Activated CD4-positive, alpha-beta T cell treated with anti-CD3 and anti-CD28 coated beads for 4 hours (primary cell): ENCODE measurements around the gene DPEP3.
A peak's percentile ranks its signal among the peaks of the same experiment; 100 is the strongest.
"Not testable (repeated sequence)": the region's sequence is repeated elsewhere in the genome, so short reads cannot be mapped to it uniquely, and the experiment has no call there.

Experiments used
- DNase-seq, 2 donors: peaks; one replicate each; pipeline ENCODE4 v3.0.0-alpha.2; 2020

DPEP3 gene

DNA sequence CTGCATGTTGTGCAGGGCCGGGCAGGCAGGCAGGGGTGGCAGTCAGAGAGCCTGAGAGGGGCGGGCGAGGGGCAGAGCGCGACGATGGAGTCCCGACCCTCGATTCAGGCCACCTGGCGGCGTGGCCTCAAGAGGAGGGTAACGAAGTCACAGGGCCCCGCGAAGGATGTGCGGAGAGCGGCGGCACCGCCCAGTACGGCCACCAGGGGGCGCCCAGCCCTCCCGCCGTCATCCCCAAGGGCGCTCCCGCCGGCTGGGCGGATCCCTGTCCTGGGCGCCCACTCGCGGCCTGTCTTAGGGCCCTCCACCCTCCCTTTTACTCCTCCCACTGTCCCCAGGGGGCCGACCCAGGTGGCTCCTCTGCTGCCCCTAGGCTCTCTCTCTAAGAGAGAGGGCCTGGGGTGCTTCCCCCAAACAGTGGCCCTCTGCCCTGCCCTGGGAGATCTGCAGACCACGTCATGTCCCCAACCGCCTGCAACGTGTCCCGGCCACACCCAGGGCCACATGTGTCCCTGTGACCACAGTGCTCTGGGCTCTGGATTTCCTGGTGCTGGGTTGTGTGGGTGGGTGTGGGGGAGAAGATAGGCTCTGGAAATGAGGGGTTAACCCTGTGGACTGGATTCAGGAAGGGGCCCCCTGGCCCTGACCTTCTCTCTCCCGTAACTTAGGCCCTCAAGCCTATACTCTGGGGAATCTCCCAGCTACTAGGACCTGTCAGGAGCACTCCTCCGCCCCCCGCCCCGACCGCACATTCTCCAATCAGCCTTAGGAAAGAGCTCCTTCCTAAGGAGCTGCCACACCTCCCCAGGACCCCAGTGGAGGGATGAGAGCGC lies 13.1 kb upstream of the DPEP3 start:
- peak; percentile 74 to 75 for DNase-seq

DNA sequence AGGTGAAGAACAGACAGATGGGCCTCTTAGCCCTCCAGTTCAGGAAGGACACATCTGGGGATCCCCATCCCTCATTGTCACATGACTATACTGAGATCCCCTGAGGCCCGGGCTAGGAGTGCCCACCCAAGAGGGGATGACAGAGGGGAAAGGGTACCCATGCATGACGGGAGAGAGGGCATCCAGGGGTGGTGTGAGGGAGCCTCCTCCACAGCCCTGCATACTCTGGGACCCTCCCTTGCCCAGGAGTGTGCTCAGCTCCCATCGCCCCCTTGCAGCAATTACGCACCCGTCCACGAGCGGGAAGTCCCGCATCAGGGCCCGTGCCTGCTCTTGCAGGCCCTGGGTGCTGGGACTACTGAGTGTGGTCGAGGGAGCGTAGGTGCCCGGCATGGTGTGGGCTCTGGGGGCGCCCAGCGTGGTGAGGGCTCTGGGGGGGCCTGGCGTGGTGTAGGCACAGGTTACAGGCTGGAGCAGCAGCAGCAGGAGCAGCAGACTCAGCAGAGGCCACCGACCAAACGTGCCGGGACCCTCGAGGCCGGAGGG lies 12.4 kb upstream of the DPEP3 start:
- DNase-seq = no peak

DNA sequence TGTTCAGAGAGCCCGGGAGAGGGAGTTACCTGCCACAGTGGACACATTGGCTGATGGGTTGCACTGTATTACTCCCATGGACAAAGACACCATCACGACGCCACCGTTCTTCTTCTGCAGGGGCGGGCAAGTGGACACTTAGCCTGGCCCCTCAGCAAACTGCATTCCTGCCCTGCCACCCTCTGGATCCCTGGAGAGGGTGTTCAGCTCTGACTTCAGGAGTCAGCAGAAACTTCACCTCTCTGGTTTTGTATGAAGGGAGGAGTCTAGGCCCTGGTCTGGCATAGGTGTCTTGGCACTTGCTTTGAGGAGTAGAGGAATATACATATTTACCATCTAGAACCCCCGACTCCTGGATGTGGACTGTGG lies 9.7 kb upstream of the DPEP3 start:
- no peak for DNase-seq

DNA sequence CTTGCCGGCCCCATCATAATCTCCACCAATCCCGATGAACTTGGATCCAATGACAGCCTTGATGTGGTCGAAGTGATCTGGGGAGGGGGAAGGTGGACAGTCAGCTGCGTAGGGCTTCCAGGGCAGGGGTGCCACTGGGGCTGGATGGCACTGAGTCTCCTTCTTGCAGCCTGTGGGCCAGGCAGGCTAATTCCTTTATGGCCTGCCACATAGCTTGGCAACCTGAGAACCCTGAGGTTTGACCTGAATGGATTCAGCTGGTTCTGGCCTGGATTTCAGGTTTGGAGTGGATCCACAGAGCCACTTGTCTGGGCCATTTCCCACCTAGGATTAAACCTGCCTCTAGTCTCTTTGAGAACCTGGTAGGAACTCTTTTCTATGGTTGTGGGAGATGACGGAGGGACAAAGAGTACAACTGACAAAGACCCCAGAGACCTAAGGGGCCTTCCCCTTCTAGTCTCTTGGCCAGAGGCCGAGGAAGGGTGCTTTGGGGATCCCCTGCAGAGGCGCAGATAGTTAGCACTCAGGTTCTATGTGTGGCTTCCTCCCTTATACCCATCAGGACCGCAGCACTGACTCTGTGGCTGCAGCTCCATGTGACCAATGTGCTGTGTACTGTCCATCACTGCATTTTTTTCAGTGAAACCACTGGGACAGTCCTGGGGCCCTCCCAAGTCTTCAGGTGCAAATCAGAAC lies 9.2 kb upstream of the DPEP3 start:
- DNase-seq = no peak

DNA sequence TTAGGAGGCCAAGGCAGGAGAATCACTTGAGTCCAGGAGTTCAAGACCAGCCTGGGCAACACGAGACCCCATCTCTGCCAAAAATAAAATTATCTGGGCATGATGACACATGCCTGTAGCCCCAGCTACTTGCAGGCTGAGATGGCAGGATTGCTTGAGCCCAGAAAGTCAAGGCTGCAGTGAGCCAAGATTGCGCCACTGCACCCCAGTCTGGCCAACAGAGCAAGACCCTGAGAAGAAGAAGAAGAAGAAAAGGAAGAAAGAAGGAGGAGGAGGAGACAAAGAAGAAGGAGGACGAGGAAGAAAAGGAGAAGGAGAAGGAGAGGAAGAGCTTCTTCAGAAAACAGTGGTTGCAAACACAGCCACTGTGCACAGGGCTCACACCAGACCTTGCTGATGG lies 8.4 kb upstream of the DPEP3 start:
- DNase-seq = no peak

DNA sequence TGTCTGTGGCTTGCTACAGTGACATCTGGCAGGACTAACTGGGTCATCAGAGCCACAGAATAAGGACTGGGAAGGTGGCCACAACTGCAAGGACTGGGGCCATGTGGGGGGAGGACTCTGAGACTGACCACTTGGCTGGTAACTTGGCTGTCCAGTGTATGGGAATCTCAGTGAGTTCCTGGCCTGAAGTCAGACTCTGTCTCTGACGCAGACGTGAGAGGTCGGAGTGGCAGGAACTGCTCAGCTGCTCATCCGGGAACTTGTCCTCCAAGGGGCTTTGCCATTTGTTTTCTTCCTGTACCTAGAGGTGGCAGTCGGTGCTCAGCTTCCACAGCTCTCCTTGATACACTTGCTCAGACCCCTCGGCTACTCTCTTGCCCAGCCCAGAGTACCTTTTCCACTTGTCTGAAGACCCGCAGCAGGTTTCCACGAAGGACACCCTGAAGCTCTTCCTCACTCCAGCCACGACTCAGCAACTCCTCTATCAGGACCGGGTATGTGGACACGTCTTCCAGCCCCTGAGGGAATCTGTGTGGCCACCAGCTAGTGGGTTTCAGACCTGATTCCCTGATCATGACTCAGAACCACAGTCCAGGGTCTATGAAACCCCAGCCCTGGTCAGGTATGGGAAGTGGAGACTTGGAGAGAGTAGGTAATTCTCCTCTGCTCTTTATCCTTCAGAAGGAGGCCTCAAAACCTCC lies 7.3 kb upstream of the DPEP3 start:
- DNase-seq = no peak

DNA sequence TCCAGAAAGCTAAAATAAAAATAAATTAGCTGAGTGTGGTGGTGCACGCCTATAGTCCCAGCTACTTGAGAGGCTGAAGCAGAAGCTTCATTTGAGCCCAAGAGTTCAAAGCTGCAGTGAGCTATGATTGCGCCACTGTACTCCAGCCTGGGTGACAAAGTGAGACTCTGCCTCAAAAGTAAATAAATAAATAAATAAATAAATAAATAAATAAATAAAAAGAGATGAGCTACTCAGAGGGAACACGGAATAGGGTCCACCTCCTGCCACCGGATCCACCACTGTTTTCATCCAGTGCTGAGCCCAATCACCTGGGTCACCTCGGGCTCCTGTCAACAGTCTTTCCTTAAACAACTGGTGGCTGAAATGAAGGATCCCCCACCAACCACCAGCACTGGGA lies 6.7 kb upstream of the DPEP3 start:
- no peak for DNase-seq

DNA sequence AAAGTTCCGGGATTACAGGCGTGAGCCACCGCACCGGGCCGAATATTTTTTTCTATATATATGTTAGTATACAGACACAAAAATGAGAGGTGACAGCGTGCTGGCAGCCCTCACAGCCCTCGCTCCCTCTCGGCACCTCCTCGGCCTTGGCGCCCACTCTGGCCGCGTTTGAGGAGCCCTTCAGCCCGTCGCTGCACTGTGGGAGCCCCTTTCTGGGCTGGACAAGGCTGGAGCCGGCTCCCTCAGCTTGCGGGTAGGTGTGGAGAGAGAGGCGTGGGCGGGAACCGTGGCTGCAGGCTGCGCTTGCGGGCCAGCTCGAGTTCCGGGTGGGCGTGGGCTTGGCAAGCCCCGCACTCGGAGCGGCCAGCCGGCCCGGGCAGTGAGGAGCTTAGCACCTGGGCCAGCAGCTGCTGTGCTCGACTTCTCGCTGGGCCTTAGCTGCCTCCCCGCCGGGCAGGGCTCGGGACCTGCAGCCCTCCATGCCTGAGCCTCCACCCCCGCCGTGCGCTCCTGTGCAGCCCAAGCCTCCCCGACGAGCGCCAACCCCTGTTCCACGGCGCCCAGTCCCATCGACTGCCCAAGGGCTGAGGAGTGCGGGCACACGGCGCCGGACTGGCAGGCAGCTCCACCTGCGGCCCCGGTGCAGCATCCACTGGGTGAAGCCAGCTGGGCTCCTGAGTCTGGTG lies 1.9 kb upstream of the DPEP3 start:
- no peak for DNase-seq

DNA sequence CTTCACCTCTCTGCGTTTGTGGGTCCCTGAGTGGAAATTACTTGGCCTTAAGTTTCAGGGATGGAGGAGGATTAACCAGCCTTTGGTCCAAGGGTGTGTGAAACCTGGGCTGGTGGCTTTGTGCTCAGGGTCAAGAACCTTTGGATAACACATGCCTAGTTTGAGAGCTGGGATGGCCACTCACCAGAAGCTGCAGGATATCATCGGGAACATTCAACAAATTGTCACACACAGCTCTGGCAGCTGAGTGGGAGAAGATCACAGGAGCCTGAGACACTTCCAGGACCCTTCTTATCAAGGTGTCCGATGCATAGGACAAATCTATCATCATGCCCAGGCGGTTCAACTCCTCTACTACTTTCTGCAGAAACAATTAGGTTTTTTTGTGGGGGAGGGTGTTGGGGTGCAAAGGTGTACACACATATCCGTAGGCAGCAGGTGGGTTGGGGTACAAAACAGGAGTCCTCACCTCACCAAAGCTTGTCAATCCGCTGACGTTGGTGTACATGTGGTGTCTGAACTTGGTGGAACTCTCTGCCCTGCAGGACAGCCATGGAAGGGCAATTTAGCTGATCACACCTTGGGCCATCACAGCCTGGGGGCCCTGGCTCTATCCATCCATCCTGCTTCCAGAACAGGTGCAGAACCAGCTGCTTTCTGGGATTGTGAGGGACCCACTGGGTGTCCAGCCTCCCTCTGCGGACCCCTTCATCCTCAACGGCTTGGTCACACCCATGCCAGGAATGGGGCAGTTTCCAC lies 2.7 kb downstream of the DPEP3 start:
- no peak for DNase-seq

DNA sequence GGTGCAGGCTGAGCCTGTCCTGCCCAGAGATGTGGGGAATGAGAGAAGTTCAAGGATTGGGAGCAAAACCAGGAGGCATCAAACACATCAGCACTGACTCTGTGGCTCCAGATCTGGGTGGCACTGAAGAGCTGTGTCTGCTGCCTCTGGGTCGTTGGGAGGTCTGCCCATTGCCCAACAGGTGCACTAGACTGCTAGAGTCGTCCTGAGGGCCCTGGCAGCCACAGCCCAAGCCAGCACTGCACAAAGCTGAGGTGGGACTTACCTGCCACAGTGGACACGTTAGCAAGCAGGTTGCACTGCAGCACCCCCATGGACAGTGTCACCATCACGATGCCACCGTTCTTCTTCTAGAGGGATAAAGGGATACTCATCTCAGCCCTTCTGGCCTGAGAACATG lies 3.3 kb downstream of the DPEP3 start:
- DNase-seq = no peak

DNA sequence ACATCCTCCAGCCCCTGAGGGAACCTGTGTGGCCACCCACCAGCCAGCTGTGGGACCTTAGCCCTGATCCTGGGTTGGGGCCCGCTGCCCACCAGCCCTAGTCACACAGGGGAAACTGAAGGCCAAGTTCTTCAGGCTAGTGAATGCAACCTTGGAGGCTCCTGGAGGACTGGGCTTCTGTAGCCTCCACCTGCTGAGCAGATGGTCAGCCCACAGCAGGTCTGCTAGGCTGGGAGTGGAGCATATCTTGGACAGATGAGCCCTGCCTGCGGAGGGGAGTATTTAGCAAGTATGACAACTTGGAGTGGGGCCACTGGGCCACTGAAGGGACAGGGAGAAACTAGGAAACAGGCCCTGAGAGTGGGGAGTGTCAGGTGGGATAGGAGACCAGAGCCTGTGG lies 4.1 kb downstream of the DPEP3 start:
- DNase-seq = no peak

DNA sequence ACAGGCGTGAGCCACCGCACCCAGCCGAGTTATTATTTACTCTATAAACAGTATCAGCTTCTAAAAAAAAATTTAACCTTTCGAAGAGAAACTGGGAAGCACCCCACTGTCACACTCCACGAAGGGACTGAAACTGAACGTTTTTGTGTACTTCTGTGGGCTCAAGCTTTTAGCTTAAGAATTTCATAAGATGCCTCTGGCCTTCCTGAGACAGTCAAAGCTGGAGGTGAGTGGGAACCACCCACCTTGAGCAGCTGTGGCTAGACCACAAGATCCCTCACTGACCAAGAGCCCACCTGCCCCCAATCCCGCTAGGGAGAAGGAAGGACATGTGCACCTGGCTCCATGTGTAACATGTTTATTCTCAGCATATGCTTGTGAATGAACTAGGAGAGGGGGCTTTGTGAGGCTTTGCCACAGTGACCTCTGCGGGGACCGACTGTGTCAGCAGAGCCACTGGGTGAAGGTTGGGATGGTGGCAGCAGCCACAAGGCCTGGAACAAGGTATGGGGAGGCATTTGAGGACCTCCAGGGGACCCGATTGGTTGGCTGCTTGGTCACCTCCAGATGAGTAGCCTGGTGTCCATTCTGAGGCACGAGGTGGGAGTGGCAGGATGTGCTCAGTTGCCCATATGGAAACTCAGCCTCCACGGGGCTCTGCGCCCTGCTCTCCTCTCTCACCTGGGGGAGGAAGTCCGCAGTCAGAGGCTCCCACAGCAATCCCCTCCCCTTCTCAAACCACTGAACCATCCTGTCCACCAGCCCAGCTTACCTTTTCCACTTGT lies 4.8 kb downstream of the DPEP3 start:
- no peak for DNase-seq

DNA sequence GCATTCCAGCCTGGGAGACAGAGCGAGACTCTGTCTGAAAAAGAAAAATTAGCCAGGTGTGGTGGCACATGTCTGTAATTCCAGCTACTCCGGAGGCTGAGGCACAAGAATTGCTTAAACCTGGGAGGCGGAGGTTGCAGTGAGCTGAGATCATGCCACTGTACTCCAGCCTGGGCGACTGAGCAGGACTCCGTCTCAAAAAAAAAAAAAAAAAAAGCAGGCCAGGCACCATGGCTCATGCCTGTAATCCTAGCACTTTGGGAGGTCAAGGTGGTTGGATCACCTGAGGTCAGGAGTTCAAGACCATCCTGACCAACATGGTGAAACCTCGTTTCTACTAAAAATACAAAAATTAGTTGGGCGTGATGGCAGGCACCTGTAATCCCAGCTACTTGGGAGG lies 8.0 kb downstream of the DPEP3 start:
- not testable (repeated sequence) for DNase-seq

DNA sequence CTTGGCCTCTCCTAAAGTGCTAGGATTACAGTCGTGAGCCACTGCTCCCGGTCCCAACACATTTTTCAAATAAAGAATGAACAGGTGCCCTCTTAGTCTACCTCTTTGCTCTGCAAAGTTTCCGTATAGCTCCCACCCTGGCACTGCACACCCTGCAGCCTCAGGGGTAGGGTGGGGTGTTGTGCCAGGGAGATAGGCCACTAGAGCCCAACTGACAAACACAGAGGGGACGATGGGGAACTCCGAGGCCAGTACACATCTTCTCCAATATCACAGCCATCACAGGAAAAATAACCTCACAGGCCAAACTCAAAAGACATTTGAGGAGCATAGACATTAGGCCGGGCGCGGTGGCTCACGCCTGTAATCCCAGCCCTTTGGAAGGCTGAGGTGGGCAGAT lies 9.2 kb downstream of the DPEP3 start:
- no peak for DNase-seq

DNA sequence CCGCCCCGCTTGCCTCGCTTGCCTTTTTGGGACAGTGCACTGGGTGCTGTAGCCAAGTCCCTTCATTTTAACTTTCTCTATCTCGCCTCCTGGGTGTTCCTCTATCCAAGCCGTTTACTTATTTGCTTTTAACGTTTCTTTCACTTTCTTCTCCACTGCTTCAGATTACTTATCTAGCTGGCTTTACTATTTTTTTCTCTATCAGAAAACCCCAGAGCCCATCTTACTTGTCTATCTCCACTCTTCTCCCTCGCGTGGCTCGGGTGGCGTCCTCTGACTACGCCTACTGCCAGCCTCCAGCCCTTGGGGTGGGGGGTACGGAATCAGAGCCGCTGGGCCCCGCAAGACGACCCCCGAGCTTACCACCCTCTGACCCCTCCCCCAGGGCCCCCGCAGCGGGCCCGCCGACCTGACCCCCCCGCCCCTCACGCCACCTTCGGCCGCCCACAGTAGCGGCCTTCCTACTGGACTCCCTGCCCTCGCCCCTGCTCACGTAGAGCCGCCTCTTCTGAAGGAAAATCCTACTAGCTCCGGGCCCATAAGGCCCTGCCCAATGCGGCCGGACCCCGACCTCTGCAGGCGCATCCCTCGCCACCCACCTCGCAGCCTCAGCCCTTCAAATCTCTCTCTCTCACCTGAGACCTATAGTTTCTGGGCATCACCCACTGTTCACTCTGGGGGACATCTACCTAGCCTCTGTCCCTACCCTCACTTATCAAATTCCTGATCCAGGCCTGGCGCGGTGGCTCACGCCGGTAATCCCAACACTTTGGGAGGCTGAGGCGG lies 10.9 kb downstream of the DPEP3 start:
- DNase-seq = no peak

DNA sequence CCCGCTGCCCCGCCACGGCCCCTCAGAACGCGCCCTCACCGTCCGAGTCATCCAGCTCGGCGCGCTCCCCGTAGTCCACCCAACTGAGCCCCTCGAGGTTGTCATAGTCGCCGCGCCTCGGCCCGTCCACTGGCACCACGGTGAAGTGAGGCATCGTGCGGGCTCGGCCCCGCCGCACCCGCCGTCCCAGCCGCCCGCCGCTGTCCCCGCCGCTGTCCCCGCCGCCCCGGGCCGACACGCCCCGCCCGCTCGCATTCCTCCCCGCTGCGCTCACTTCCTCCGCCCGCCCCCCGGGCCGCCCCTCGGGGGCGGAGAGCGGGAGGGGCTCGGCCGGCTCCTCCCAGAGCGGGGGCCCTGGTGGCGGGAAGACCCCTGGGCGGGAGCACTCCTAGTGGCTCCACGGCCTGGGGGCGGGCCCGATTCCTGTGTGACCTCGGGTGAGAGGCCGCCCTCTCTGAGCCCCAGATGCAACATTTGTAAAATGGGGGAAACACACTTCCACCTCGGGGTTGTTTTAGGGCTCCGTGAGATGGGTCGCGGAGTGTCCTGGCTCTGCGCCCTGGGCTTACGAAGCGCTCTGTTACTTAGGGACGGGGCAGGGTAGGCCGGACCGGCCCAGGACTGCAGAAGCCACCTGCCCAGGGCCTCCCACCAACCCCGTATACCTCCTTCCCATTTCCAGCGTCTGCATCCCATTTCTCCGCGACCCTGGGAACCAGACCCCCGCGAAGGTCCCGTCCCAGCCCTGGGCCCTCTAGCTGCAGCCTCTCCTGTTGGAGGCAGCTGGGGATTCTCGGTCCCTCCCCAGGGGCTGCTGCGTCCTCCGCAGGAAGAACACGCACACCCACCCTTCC lies 11.7 kb downstream of the DPEP3 start, which contains the start of gene SLC12A4:
TSS of gene SLC12A4 (minus strand) at position 238 of the 854 bp plus-strand sequence. CDS start at position 154, 84 bp downstream.
- peak; percentile 77 to 78 for DNase-seq

DNA sequence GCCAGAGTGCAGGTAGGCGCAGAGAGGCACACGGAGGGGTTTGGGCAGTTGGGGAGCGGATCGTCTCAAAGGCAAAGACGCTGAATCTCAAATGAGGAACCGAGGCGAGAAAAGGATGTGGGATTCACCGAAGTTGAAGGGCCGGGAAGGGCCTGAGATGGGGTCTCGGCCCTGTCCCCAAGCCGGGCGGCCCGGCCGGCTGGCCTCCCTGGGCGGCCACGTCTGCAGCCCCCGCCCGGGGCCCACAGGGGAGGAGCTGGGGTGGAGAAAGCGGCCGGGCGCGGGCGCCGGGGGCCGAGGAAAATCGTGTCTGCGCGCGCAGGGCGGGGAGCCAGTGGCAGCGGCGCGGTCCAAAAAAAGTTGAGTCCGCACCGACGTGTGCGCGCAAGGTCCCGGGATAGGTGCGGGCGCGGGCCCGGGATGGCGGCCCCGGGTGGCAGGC lies 12.3 kb downstream of the DPEP3 start:
- peak in 1 of 2 donors; percentile 21 for DNase-seq

DNA sequence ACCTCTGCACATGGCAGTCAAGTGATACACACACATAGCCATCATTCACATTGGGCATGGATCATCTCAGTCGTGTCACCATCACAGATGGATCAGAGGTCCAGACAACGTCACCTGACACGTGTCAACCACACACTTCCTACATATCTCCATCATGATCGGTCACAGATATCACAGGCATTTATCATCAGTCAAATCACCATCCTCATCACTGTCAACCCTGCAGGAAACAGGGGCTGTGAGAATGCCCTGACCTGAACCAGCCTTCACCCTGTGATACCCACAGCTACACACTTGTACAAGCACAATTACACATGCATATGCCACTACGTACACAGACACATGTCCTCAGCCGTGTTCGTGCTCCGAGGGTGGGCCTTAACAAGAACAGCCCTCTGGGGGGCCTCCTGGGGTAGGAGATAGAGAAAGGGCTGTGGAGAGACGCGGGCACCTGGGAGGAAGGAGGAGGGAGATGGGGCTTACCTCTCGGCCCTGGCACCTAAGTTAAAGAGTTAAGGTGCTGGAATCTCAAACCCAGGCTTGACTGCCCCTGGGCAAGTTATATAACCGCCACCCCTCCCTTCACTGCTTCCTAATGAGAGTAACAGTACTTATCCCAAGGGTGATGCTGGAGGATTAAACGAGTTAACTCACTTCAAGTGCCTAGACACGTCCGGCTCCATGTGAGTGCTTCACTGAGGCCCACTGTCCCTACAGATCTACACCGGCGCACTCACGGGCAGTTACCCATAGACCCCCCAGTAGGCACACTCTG lies 12.9 kb downstream of the DPEP3 start:
- DNase-seq = no peak
